Activated CD4-positive, alpha-beta T cell treated with anti-CD3 and anti-CD28 coated beads for 4 hours (primary cell): Measurements from ENCODE around the gene APPL2.
A peak's percentile ranks its signal among the peaks of the same experiment; 100 is the strongest.

Source experiments
- DNase-seq, 2 donors: peaks; one replicate each; pipeline ENCODE4 v3.0.0-alpha.2; 2020

APPL2 gene, protein sequence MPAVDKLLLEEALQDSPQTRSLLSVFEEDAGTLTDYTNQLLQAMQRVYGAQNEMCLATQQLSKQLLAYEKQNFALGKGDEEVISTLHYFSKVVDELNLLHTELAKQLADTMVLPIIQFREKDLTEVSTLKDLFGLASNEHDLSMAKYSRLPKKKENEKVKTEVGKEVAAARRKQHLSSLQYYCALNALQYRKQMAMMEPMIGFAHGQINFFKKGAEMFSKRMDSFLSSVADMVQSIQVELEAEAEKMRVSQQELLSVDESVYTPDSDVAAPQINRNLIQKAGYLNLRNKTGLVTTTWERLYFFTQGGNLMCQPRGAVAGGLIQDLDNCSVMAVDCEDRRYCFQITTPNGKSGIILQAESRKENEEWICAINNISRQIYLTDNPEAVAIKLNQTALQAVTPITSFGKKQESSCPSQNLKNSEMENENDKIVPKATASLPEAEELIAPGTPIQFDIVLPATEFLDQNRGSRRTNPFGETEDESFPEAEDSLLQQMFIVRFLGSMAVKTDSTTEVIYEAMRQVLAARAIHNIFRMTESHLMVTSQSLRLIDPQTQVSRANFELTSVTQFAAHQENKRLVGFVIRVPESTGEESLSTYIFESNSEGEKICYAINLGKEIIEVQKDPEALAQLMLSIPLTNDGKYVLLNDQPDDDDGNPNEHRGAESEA

DNA sequence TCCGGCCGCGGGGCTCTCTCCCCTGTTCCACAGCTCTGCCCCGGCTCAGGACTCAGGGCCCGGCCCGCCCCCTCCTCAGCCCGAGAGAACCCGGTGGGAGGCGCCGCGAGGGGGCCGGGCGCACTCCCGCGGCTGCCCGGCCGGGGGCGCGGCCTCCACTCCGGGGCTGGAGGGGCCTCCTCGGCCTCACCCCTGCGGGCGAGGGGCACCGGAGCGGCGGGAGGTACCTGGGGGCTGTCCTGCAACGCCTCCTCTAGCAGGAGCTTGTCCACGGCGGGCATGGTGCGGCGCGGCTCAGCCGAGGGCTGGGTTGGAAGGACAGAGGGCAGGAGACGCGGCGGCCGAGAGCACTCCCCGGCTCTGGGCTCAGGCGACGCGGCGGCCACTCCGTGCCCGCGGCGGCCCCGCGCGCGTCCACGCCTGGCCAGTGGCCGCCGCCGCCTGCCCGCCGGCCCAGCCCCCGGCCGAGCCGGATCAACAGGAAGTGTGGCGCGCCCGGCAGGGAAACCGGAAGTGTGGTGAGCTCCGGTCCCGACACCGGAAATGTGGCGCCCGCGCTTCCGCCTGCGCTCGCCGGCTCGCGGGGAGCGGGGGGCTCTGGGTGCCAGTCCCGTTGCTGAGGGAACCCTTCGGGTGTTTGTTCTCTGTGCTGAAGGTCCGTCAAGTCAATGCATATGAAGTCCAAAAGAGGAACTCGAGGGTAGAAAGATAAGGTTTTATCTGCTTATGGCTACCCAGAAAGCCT lies at the start of gene APPL2:
APPL2 (minus strand) TSS at position 443 of the 745 bp plus-strand sequence; CDS start at position 281, 162 bp downstream.
- peak; percentile 75 to 77 for DNase-seq

DNA sequence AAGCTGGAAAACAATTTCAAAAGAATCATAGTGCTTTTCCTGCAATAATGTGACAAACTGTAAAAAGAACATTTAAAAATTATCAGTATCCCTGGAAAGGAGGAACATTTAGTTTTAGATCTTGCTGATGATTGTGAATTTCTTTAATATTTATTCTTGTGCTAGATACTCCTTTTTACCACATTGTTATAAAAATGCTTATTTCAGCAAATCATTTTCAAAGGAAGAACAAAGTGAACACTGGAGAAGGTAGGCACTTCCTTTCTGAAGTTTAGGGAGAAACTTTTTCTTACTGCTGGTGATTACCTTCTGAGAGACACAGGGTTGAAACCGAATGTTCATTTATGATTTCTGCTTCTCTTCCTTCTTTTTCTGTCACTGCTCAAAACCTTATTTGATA lies 49.4 kb upstream of the APPL2 start:
- no peak for DNase-seq

DNA sequence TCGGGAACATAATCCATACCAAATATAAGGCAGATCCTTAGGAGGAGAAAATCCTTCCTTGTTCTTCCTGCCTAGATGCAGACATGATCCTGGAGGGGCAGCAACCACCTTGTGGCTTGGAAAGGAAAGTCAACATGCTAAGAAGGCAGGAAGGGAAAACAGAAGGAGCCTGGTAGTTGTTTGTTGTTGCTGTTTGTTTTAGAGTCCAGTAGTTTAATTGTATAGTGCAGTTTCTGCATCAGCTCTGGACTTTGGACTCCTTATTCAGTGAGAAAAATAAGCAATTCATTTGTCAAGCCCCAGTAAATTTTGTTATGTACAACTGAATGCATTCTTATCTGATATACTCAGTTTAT lies 45.7 kb upstream of the APPL2 start:
- DNase-seq, result no peak

DNA sequence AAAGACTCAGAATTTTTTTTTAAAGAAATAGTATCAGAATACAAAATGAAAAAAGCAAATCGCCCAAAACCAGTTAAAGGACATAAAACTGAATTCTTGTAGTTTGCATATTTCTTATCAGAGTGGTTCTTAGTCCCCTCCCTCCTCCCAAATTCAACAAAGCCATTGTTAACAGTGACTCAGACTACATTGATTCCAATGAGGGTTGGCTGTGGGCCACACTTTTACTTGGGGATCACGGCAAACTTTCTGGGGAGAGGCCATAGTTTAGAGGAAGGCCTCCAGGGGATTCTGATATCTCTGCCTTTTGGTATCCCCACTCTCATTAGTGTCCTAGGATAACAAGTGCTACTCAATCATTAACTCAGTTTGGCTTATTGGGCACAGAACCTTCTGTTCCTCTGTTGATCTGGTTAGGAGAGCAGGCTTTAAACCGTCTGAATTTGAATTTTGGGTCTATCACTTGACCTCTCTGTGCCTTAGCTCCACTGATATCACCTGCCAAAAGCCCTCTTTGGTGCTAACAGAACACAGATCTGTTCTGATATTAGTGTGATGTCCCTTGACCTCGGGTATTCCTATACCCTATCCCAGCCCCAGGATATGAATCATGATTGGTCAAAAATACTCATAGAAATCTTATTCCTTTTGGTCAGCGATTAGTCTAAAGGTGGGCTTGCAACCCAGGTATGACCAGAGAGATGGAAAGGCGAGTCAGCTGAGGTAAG lies 45.2 kb upstream of the APPL2 start:
- no peak for DNase-seq

DNA sequence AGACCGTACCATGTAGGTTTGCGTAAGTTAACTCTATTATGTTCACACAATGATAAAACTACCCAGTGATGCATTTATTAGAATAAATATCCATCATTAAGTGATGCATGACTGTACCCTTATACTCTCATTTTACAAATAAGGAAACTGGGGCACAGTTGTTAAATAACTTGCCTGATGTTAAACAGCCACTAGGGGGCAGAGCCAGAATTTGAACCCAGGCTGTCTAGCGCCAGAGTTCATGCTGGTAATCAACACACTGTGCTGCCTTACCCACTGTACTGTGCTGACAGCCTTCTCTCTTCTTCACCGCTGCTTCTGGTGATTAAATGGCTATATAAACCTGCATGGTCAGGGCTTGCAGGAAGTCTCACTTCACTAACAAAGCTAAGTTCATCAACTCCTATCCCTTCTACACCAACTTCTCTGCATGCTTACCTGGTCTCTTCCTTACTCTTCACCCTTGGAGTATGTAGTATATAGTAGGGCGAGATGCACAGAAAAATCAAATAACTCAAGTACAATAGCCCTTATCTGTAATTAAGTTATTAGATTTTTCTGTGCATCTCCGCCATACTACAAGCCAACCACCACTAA lies 43.6 kb upstream of the APPL2 start:
- peak; percentile 10 to 24 for DNase-seq

DNA sequence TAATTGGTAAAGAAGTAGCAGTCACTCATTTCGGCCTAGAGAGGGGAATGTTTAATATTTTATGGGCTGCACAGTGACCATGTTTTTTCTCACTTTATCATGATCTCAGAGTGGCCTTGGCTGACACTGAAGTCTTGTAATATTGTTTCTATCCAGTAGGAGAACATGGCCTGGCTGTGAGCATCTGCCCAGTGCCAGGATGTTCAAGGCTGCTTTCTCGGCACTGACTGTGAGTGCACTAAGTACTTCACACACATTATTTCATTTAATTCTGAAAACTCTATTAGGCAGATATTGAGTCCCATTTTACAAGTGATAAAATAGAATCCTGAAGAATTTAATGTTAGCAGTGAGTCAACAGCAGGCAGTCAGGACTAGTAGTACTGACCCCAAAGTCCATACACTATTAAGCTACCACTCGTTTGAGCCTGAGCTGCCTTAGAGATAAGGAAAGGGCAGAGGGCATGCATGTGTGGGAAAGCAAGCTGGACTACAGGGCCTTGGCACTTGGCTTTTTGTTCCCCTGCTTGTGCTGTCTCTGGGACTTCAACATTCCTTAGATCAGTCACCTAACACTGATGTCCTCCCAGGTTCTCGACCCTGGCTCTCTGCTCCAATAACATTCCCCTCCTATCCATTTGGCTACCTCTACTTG lies 42.2 kb upstream of the APPL2 start:
- DNase-seq, result no peak

DNA sequence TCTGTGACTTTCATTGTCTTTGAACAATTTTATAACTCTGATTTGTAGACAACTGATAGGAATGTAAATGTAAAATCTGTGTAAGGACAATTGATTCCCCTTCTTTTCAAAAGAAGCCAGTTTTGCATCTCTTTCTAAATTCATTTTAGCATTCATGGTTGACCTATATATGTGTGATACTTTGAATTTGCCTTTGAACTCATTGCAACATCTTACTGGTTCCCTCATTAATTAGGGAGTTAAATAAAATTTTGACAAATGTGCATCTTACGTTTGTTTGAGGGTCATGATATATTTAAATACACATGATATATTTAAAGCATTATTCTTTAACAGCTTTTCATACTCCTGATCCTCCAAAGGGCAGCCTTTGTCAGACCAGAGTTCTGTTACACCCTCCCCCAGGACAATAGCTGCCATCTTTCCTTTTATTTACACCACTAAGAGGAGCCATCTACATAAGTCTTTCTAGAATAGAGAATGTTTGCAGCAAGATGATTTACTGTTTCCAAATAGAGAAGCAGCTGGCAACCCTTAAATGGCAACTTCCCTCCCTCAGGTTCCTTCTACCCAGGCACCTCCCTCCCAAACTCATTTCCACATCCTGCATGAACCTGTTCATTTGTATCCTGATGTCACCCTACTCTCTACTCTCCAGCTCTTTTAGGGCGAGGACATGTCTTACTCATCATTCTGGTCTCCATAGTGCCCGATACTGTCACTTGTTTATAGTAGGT lies 40.2 kb upstream of the APPL2 start:
- DNase-seq, result no peak

DNA sequence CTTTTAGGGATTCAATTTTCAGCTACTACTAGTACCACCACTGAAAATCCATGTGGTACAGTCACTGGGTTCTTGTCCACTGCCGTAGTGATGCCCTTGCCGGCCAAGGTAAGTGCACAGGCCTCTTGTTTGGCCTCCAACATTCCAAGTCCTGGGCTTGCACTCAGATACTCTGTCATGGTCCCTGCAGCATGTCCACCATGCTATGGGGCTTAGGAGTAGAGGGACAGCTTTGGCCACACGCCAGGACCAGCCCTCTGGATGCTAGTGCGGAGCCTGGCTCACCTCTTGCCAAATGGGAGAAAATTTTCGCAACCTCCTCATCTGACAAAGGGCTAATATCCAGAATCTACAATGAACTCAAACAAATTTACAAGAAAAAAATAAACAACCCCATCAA lies 38.6 kb upstream of the APPL2 start:
- DNase-seq, result no peak

DNA sequence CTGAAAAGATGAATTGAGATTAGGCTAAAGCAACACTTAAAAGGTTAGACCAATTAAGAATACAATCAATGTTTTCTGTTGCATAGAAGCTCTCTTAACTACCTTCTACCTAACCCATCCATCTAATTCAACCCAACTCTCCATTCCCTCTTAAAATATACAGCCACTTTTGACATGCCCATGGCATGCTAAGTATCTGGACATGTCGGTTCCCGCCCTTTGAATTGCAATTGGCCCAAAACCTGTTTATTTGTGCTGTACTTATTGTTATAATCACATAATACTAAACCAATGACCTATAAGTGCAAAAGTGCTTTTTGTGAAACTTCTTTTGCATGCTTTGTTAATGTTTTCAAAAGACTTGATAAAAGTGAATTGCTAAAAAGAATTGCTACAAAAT lies 37.6 kb upstream of the APPL2 start:
- DNase-seq, result no peak

DNA sequence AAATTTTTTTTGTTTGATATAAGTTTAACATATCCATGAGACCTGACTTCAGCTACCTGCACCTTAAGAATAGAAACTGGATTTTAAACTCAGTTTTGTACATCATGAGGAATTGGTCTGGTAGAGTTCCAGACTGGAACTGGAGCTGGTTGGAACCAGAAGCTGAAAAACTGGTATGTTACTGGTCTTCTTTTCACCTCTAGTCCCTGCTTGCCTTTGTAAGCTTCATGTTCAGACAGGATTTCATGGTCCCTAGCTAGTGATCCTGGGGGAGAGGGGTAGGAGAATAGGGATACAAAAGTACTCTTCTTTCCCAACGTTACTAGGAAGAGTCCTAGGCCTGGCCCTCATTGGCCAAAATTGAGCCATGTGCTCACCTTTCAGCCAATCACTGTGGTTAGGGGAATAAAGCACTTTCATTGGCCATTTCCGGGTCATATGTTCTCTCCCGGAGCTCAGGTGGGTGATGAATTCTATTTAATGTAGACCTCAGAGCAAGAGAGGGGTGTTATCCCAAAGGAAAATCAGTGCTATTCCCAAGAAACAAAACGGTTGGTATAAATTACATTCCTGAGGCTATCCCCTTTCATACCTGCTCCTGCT lies 36.9 kb upstream of the APPL2 start:
- DNase-seq, result no peak

DNA sequence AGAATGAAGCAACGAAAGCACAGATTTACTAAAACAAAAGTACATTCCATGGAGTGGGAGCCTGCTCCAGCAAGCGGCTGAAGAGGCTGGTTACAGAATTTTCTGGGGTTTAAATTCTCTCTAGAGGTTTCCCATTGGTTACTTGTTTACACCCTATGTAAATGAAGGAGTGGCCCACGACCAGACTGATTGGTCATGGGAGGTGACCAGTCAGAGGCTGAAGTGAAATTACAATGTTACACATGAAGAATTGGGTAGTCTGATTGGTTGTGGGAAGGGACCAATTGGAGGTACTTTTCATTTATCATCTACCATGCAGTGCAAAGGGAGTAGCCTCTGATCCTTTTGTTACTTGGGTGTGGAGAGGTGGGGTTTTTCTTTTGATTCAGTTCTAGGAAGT lies 36.2 kb upstream of the APPL2 start:
- no peak for DNase-seq

DNA sequence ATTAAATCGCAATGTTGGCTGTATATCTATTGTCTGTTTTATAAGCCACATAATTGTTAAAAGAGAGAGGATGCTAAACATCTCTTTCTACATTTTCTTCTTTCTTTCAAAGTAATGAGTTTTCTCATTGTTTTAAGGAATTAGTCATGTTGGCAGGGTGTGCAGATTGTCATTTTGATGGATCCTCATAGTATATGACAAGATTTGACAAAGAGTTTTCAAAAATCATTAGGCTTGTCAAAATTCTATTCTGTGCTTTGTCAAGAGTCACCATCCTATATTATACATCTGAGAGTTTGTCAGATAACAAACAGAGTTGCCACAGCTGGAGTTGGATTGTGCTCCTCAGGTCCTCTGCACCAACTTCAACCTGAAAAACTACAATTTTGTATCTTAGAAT lies 35.4 kb upstream of the APPL2 start:
- DNase-seq, result no peak

DNA sequence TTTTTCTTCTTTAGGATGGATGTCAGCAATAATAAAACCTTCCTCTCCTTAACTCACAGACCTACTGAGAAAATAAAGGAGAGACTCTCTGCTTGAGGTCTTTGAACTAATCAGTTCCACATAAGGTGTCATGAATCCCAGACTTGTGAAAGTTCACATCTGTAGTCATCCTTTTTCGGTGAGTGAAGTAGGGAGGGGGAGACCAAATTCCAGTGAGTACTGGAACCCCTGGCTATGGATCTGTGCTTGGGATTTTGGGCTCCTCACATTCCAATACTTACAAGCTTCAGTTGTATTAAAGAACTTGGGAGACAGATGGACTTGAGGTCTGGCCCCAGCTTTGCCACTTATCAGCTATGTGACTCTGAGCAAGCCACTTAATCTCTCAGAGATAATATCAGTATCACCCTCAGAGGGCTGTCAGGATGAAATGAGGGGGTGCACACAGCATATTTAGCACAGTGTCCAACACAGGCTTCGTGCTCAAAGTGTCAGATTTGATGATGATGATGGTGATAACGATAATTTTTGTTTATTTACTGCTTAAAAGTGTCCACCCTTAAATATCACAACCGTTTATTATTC lies 34.8 kb upstream of the APPL2 start:
- no peak for DNase-seq

DNA sequence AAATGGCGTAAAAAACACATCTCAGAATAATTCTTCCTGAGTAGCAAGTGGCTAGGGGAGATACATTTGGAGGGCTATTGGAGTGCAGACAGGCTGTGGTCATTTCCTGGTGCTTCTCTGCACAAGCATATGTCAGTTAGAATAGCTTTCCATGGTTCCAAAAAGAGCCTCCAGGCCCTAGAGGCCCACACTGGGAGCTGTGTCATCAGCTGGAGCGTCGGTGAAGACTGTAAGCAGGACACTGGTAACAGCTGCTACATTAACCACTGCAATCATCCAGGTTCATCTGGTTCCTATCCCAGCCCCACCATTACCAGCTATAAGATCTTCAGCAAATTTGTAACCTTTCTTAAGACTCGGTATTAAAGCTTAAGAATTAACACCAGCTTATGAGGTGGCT lies 31.7 kb upstream of the APPL2 start:
- no peak for DNase-seq

DNA sequence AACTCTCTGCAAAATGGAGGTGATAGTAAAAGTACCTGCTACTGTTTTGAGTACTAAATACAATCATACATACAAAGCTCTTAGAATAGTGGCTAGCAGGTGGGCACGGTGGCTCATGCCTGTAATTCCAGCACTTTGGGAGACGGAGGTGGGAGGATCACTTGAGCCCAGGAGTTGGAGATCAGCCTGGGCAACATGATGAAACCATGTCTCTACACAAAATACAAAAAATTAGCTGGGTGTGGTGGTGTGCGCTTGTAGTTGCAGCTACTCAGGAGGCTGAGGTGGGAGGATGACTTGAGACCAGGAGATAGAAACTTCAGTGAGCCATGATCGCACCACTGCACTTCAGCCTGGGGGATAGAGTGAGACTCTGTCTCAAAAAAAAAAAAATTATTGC lies 28.8 kb upstream of the APPL2 start:
- DNase-seq, result no peak

DNA sequence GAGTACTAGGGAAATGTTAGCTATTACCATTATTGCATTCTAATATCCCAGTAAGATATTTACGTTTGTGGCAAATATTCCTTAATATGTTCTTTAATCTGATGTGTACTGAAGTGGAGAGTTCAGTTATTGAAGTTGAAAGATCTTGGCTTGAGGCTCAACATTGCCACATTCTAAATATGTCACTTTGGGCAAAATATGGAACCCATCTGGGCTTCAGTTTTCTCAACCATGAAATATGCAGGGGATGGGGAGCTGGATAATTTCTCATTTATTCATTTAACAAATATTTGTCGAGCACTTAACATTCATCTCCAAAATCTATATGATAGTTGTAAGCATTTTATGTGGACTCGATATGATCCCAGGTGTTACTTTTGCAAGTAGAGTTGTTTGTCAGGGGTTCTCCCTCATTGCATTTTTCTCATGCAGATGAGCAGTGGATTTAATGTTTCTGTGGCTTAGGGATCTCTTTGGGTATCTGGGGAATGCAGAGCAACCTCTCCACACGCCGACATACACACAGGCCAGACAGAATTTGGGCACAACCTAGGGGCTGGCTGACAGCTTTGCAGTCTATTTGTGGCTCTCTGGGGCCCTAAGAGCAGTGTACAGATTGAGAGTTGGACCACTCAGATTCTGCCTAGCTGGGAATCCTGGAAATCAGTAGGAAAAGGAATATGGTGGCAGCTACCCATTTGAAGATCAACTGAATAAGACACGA lies 26.6 kb upstream of the APPL2 start:
- no peak for DNase-seq

DNA sequence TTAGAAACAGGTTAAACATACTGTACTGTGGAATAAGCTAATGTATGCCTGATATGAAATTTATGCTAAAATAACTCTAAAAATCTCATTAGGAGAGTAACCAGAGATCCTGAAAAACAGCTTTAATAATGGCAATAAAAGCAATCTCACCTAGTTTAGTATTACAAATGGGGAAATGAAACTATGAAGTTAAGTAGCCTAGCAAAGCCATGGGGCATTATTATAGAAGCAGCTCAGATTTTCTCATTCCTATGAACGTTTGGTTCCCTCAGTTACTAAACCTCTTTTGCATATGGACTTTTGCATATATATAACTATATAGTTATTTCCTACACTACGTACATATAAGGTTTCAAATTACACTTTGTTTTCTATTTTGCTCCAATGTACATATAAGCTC lies 25.0 kb upstream of the APPL2 start:
- DNase-seq, result no peak

DNA sequence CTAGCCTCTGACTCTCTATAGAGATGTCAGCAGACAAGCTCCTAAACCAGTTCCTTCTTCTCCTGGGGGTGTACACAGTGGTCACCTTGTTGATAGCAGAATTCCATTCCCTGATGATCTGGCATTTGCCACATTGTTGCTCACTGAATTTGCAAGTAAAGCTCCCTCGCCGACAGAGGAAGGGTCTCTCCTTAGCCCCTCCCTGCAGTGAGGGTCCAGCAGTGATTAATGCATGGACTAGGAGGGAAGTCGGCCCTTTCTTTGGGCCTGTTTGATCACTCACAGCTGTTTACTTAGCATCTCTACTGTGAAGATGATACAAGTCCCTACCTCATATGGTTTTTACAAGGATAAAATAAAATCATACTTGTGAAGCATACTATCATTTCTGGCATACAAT lies 23.3 kb upstream of the APPL2 start:
- no peak for DNase-seq

DNA sequence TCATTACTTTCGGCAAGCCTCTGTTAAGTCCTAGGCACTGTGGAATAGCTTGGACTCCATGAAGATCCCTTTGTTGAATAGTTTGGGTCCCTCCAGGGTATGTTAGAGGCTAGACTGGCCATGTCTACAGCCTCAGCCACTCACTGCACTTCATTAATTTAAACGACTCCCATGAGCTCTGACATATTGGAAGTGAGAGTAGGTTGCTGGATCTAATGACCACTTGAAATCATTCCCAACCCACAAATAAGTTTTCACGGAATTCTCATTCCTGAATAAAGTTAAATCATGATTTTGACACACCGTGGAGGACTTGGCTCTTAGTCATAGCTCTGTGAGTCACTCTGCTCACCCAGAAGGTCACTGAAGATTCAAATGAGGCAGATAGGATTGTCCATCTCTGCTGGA lies 21.4 kb upstream of the APPL2 start:
- DNase-seq, result no peak

DNA sequence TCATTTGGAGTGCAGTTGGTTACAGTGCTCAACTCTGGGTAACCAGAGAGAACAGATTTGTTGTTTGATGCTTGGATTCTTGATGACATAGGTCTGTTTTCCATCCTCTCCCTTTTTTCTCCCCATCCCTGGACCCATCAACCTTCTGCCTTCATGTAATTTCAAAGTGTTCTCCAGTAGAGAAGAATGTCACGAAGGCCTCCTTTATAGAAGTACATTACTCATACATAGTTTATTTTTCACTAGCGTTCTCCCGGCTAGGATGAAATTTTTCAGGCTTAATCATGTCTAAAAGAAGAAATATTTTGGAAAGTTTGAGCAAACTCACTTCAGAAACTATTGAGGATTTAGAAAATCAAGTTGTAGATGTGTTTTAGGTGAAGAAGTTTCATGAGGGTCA lies 20.9 kb upstream of the APPL2 start:
- no peak for DNase-seq
